Uterus (tissue), 2 donors: ENCODE results near the gene DDAH2.

Source experiments
- POLR2A ChIP-seq, 2 donors: fragments of 450-650 bp; IDR thresholded peaks; one replicate each; pipeline ENCODE4 v1.6.1; 2016; ENCODE audit warnings: antibody characterized with exemption in 2 of 2, mild to moderate bottlenecking in 1 of 2, moderate library complexity in 1 of 2
- TF ChIP-seq, protein P1 (sequence below), 4 experiments: fragments of 200-600 bp in 2 of 4; fragments of 450-650 bp in 2 of 4; sonication (generic) in 2 of 4; IDR thresholded peaks; one replicate each; pipeline ENCODE4 v1.5.1; 2016 to 2019; ENCODE audit warnings: antibody characterized with exemption in 4 of 4, mild to moderate bottlenecking in 2 of 4, moderate library complexity in 1 of 4

DNA sequence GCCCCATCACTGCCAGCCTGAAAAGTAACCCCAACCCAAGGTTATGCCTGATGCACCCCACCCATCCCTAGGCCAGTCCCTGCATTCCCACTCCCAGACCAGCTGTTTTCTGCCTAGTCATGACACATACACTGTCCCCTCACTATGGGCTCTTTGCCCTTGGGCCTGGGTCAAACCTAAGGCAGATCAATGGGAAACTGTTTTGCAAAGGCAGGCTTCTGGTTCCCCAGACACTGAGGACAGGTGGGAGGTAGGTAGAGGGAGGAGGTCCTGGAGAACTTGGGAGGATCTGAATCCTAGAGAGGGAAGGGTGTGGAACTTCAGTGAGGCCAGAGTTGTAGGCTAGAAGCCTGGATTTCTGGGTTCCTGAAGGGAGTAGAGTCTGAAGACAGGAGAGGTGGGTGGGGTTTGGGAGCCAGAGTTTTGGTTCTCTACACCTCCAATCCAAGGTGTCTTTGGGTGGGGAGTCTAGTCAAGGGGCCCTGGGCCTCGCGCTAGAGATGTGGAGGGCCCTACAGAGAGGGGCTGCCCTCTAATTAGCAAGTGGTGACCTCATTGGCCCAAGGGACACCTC, 5.2 kb upstream of the DDAH2 start:
- TF ChIP-seq, protein P1, sequence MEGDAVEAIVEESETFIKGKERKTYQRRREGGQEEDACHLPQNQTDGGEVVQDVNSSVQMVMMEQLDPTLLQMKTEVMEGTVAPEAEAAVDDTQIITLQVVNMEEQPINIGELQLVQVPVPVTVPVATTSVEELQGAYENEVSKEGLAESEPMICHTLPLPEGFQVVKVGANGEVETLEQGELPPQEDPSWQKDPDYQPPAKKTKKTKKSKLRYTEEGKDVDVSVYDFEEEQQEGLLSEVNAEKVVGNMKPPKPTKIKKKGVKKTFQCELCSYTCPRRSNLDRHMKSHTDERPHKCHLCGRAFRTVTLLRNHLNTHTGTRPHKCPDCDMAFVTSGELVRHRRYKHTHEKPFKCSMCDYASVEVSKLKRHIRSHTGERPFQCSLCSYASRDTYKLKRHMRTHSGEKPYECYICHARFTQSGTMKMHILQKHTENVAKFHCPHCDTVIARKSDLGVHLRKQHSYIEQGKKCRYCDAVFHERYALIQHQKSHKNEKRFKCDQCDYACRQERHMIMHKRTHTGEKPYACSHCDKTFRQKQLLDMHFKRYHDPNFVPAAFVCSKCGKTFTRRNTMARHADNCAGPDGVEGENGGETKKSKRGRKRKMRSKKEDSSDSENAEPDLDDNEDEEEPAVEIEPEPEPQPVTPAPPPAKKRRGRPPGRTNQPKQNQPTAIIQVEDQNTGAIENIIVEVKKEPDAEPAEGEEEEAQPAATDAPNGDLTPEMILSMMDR (IDR thresholded peaks at IDR 0.05): no peak
- no peak for TF ChIP-seq POLR2A (IDR thresholded peaks at IDR 0.05)
